Stimulated activated CD8-positive, alpha-beta memory T cell treated with anti-CD3 and anti-CD28 coated beads, Interleukin-4, amount 100 ng/mL, for 48 hours (primary cell): ENCODE data around the gene IQCM.
"Not testable (repeated sequence)": the region's sequence is repeated elsewhere in the genome, so short reads cannot be mapped to it uniquely, and the experiment has no call there.

Source experiments
- DNase-seq: peaks from one replicate; pipeline ENCODE4 v3.0.0-alpha.2; 2020

IQCM gene

DNA sequence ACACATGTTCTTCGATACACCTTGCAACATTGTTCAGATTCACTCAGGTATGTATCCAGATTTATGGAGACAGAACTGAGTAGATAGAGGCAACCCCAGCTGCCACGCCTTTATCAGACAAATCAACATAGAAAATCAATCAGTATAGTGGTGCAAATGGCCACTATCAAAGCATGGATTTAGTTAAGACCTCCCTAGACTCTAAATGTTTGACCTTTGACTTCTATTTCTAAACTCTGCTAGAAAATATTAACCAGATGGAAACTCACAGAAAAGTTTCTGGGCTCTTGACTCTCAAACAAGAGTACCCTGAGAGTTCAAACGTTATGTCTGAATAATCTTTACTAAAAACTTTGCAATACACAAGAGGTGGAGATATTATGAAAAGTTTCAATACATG lies 411.5 kb downstream of the IQCM start:
- no peak for DNase-seq

DNA sequence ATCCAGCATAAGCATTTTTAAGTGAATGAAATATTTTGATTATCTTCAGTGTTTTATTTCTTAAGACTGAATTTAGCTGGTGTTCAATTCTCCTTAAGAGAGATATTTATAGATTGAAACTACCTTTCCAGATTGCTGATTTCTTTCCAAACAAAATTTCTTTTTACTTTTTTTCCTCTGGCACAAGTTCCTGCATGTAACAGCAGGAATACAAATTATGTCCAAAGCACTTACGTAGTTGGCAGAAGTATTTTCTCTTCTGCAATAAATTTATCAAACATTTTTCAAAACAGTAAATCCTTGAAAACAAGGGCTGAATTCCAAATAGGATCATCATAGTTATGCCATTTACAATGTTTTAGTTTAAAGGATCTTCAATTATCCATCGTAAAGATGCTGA lies 412.6 kb downstream of the IQCM start:
- no peak for DNase-seq

DNA sequence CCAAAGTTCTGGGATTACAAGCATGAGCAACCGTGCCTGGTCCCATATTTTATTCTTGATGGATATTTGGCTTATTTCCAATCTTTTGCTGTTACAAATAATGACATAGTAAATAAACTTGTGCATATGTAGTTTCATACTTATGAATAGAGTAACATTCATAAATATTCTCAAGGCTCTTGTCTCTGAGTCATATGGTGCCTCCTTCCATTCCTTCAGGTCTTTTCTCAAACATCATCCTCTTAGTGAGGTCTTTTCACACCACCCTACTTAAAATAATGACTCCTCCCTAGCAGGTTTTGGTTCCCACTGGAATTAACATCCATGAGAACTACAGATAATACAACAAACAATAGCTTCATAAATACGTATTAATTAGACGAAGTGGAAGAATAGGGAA lies 416.6 kb downstream of the IQCM start:
- DNase-seq, result no peak

DNA sequence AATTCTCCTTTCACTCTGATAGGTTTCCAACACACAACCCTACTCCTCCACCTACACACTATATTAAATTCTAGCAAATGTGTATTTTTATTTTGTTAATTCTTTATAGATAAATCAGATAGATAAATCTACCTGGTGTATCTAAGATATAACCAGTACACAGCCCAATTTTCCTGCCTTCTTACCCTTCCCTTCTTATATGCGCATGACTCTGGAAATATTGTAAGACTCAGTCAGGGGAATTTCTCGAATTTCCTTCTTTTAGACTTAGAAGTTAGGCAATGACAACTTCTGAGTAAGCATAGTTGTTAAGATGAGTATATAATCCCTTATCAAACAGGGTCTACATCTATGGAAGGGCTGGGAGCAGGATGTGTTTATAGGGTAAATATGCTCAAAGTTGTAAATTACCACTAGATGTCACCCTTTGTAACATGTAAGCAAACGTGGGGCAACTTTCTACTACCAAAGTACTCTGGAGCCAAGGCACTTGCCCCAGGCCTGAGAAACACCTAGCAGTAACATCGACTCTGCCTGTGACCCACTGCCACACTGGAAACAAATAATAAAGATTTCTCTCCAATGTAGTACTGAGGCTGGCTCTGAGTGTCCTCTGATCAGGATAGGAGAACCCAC lies 444.7 kb downstream of the IQCM start:
- DNase-seq, result no peak

DNA sequence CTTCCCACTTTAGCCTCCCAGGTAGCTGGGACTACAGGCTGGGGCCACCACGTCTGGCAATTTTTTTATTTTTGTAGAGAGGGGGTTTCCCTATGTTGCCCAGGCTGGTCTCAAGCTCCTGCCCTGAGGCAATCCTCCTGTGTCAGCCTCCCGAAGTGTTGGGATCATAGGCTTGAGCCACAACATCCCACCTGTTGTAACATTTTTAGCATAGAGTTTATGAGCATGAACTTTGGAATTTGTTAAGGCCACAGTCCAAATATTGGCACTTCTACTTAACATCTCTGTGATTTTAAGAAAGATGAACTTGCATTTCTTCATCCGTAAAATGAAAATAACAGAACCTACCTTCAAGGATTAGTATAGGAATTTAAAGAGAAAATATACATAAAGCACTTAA lies 445.6 kb downstream of the IQCM start:
- no peak for DNase-seq

DNA sequence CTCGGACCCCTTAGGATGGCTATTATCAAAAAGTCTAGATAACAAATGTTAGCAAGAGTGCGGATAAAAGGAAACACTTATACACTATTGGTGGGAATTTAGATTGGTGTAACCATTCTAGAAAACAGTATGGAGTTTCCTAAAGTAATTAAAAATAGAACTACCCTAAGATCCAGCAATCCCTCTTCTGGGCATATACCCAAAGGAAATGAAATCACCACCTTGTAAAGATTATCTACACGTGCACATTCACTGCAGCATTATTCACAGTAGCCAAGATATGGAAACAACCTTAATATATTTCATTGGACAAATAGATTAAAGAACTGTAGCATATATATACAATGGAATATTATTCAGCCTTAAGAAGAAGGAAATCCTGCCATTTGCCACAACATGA lies 462.4 kb downstream of the IQCM start:
- no peak for DNase-seq

DNA sequence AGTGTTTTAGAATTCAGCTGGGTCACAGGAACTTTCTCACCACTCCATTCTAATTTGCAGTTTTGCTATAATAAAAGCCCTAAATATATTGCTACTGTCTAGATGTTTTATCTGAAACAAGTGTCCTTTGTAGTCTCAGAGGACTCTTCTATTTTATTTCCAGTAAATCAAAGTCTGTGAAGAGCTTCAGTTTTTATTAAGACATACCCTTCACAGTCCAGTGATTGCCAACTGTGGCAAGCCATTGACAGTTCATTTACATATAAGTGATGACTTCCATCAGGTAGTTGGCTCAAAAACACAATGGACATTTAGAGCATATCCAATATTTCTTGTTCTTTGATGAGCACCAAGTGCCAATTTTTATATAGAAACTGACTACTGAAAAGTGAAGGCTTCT lies 466.1 kb downstream of the IQCM start:
- no peak for DNase-seq

DNA sequence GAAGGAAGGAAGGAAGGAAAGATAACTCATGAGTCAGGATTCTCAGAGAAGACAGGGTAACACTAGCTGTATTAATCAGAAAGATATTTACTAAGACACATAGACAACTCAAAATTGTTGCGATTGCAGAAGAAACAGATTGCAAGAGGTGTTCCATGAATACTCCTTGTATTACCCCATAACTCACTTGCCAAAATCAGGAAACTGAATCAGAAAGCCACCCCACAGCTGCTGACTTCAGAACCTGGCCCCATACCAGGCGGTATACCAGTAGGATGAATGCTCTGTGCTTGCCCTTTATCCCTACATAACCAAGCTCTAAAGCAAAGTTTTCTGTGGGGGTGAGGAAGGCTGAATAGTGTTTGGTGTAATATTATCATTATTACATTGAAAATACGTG lies 468.5 kb downstream of the IQCM start:
- DNase-seq, result no peak

DNA sequence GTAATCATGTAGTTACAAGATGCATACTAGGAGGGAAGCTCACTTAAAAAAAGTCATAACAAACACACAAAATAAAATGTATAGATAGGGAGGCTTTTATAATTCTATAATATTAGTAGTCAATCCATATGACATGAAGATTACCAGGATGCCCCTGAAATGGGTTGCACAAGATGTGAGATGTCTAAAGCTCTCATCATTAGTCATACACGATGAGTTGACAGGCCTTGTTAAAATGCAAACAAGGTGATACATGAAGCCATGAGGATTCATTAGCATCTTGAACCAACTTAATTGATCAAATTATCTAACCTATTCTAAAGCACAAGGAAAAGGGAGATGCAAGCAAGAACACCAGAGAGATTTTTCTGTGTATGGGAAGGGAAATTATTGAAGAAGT lies 470.2 kb downstream of the IQCM start:
- DNase-seq, result no peak

DNA sequence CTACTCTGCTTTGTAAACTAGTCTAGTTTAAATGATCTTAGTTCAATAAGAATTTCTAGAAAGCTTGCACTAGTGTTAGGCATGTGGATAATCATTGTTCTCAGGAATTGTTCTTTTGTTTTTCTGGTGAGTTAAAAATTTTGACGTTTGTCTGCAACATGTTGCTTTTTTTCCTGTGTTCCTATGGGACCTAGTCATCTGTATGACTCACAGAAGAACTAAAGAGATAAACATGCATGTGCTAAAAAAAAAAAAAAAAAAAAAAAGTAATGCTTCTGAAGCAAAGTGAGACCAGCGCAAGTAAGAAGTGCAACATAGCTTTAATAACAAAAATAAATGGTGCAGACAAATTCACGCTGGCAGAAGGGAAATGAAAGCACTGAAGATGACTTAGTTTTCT lies 471.2 kb downstream of the IQCM start:
- DNase-seq, result no peak

DNA sequence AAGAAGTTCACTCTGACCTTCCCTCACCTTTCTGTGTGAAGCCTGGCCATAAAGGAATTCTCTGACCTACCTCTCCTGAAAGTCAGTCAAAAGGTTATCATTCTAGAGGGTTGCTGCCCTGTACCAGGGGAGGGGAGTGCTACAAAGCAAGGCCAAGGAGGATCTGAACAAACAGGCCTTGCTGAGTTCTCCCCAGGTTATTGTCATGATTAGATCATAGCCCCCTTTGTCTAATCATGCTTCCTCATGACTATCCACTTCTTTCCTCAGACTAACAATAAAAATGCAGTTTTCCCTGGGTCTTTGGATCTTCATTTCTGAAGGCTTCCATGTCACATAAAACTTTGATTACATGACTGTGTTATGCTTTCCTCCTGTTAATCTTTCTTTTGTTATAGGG lies 472.0 kb downstream of the IQCM start:
- no peak for DNase-seq

DNA sequence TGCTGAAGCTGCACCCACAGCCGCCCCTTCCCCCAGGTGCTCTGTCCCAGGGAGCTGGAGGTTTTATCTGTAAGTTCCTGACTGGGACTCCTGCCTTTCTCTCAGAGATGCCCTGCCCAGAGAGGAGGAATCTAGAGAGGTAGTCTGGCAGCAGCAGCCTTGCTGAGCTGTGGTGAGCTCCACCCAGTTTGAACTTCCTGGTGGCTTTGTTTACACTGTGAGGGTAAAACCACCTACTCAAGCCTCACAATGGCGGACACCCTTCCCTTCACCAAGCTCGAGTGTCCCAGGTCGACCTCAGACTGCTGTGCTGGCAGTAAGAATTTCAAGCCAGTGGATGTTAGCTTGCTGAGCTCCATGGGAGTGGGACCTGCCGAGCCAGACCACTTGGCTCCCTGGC lies 474.5 kb downstream of the IQCM start:
- not testable (repeated sequence) for DNase-seq

DNA sequence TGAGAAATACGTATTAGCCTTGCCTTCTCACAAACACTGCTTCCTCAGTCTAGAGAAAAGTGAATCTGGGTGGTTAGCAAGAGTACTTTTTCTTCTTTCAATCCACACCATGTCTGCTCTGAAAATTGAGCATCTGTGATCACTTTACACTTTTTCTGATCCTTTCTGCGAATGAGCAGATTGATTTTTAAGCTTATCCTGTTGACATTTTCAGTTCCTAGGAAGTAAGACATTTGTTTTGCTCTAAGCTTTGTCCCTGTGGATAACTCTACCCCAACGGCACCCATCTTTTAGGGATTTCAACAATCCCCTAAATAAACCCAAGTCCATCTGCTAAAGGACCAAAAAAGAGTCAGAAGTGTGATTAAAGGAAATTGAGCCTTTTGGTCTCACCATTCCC lies 487.5 kb downstream of the IQCM start:
- no peak for DNase-seq

DNA sequence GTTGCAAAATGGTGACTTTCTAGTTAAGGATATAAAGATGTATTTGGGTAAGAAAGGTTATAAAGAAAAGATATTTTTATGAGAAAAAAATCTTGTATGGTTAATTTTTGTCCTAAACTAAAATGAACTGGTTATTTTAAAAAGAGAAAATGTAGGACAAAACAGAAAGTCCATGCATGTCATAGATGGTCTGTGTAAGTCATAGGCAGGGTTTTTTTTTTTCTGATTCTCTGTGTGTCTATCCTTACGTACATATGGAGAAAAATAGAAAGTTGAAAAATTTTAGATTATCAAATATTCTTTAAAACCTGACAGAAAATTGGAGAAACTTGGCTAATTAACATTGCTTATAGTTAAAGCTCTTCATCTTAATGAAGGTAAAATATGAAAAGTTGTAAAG lies 493.4 kb downstream of the IQCM start:
- no peak for DNase-seq

DNA sequence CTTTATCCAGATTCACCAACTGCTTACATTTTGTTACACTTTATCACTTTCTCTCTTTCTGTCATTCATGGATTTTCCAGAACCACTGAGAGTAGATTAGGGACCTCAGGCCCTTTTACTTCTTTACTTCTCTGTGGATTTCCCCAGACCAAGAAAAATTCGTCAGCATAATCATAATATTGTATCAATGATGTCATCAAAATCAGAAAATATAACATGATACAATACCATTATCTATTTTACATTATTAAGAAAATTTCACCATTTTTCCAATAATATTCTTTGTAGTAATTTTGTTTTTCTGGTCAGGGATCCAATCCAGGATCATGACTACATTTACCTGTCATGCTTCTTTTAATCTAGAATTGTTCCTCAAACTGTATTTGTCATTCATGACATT lies 494.2 kb downstream of the IQCM start:
- no peak for DNase-seq

DNA sequence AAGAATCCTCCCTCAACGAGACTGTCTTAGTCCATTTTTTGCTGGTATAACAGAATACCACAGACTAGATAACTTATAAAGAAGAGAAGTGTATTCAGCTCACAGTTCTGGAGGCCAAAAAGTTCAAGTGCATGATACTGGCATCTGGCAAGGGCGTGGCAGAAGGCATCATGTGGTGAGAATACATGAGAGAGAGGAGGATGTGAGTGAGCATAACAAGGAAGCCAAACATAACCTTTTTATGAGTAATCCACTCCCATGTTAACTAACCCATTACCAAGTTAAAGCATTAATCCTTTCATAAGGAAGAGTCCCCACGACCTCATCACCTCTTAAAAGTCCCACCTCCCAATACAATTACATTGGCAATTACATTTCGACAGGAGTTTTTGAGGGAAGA lies 504.6 kb downstream of the IQCM start:
- DNase-seq, result no peak

DNA sequence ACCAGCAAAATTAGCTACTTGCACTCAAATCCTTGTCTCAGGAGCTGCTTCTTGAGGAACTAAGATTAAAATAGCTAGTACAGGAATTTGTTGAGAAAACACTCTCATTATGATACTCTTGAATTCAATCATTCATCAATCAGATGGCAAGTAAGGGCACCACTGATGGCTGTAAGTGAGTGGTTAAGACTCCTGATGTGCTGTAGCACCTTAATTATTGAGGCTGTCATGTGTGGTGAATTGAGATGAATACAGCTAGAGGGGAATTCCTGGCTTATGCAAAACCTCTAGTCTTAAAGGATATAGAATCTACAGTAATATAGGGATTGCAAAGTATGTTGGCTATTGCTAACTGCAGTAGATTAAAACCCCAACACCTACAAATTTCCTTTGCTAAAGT lies 509.1 kb downstream of the IQCM start:
- no peak for DNase-seq
